B cell (primary cell): ENCODE results near the gene GBA3. TPM values are rescaled to one million over a fixed set of nuclear protein-coding genes. Genes with fewer than 3 reads are reported as not detected.

Experiments used
- ATAC-seq: fragments of 200-7000 bp; cut with Tn5 transposase; one replicate; pipeline ENCODE4 v1.10.0; 2021; ENCODE audit warnings: low read depth, mild to moderate bottlenecking, moderate number of reproducible peaks, moderate library complexity
- CTCF ChIA-PET: fragments of 350-600 bp; sonication (Branson Sonifier 250); formaldehyde crosslinking; loops from one replicate; lab custom pipeline; 2021; ENCODE audit warnings: antibody characterized with exemption, inconsistent platforms; lab: Charles Lee
- POLR2A ChIA-PET: fragments of 350-600 bp; sonication (Branson Sonifier 250); formaldehyde crosslinking; loops from one replicate; lab custom pipeline; 2021; ENCODE audit warnings: antibody characterized with exemption; lab: Charles Lee
- DNase-seq: peaks from one replicate; pipeline ENCODE4 v3.0.0; 2013
- H2AFZ ChIP-seq: 2 replicates; pipeline ENCODE4 v1.6.1; 2012; ENCODE audit warnings: mild to moderate bottlenecking, low read depth, low read length; ENCODE audit not compliant: insufficient read depth, poor library complexity, severe bottlenecking
- H3K27ac ChIP-seq, 2 donors: 1 replicate in 1 of 2; 2 replicates in 1 of 2; pipeline ENCODE4 v1.5.1; 2012 to 2013; ENCODE audit warnings: low read length in 2 of 2, mild to moderate bottlenecking in 2 of 2, moderate library complexity in 1 of 2
- H3K27me3 ChIP-seq, 4 experiments: fragments of 200-600 bp in 1 of 4; sonication (generic) in 1 of 4; replicated peaks in 1 of 4; 1 replicate in 2 of 4; 2 replicates in 2 of 4; pipeline versions ENCODE4 v1.6.1 to v1.7.0; 2013 to 2016; ENCODE audit warnings: low read length in 3 of 4, mild to moderate bottlenecking in 2 of 4, mixed read lengths in 1 of 4, moderate library complexity in 1 of 4; ENCODE audit not compliant: insufficient read depth in 4 of 4, control insufficient read depth in 3 of 4; ENCODE audit errors: control extremely low read depth in 1 of 4
- H3K36me3 ChIP-seq, 2 experiments: replicated peaks in 1 of 2; 1 replicate in 1 of 2; 2 replicates in 1 of 2; pipeline versions ENCODE4 v1.6.1 to v1.7.1; 2013; ENCODE audit warnings: low read length in 1 of 2; ENCODE audit not compliant: insufficient read depth in 2 of 2, control insufficient read depth in 1 of 2; ENCODE audit errors: control extremely low read depth in 1 of 2, extremely low read depth in 1 of 2
- H3K4me1 ChIP-seq, 2 donors: fragments of 200-600 bp in 1 of 2; sonication (generic) in 1 of 2; 1 replicate in 1 of 2; 2 replicates in 1 of 2; pipeline versions ENCODE4 v1.5.1 to v1.6.1; 2013 to 2017; ENCODE audit warnings: low read length in 2 of 2; ENCODE audit not compliant: control insufficient read depth in 2 of 2, insufficient read depth in 2 of 2
- H3K4me2 ChIP-seq: replicated peaks from 2 replicates; pipeline ENCODE3; 2012; ENCODE audit warnings: mild to moderate bottlenecking, low read depth, low read length; ENCODE audit not compliant: poor library complexity, severe bottlenecking
- H3K4me3 ChIP-seq, 5 experiments: fragments of 200-600 bp in 1 of 5; sonication (generic) in 1 of 5; 1 replicate in 3 of 5; 2 replicates in 2 of 5; pipeline versions ENCODE4 v1.5.1 to v1.7.0; 2011 to 2016; ENCODE audit warnings: low read length in 4 of 5, mild to moderate bottlenecking in 4 of 5, low read depth in 2 of 5, control low read depth in 1 of 5, moderate library complexity in 1 of 5; ENCODE audit not compliant: insufficient read depth in 1 of 5; ENCODE audit errors: control extremely low read depth in 1 of 5, extremely low read depth in 1 of 5
- H3K79me2 ChIP-seq: fragments of 200-600 bp; sonication (generic); one replicate; pipeline ENCODE4 v1.6.0; 2016; ENCODE audit warnings: low read length; ENCODE audit not compliant: control insufficient read depth, insufficient read depth
- H3K9ac ChIP-seq: fragments of 200-600 bp; sonication (generic); 2 replicates; pipeline ENCODE4 v1.6.1; 2017; ENCODE audit warnings: mild to moderate bottlenecking, low read length, moderate library complexity
- H3K9me3 ChIP-seq, 3 donors: one replicate each; pipeline versions ENCODE4 v1.6.1 to v1.7.1; 2013; ENCODE audit warnings: low read length in 2 of 3; ENCODE audit not compliant: control insufficient read depth in 2 of 3, insufficient read depth in 1 of 3; ENCODE audit errors: control extremely low read depth in 1 of 3
- H4K20me1 ChIP-seq: 2 replicates; pipeline ENCODE4 v1.6.0; 2012; ENCODE audit warnings: mild to moderate bottlenecking, low read length; ENCODE audit not compliant: insufficient read depth, control insufficient read depth, poor library complexity, severe bottlenecking
- H3K27ac Mint-ChIP-seq: one replicate; pipeline ENCODE4 v1.8.0; 2021; ENCODE audit warnings: mixed read lengths
- H3K27me3 Mint-ChIP-seq: one replicate; pipeline ENCODE4 v1.8.0; 2021; ENCODE audit warnings: mixed read lengths
- H3K4me1 Mint-ChIP-seq: one replicate; pipeline ENCODE4 v1.8.0; 2021; ENCODE audit warnings: mixed read lengths
- H3K4me3 Mint-ChIP-seq: one replicate; pipeline ENCODE4 v1.8.0; 2021; ENCODE audit warnings: mixed read lengths
- H3K9me3 Mint-ChIP-seq: one replicate; pipeline ENCODE4 v1.8.0; 2022; ENCODE audit warnings: mixed read lengths; ENCODE audit not compliant: insufficient read depth
- EZH2 ChIP-seq: IDR thresholded peaks from 2 replicates; pipeline ENCODE4 v1.6.1; 2012; ENCODE audit warnings: borderline replicate concordance, low read depth, mild to moderate bottlenecking, moderate library complexity, low read length; ENCODE audit not compliant: insufficient read depth, poor library complexity, severe bottlenecking
- WGBS: methylation state at CpG from one replicate; pipeline ENCODE4 v1.1.5; 2013; ENCODE audit warnings: missing lambda C conversion rate; ENCODE audit not compliant: insufficient coverage; 5-methylcytosine and 5-hydroxymethylcytosine counted together
- intact Hi-C: fragments of 100-400 bp; cut with micrococcal nuclease; formaldehyde crosslinking; loops from one replicate; pipeline ENCODE4 v1.10.0; 2022
- polyA plus RNA-seq: library from polyadenylated mRNA; depleted of rRNA; stranded (reverse); fragments of >200 nt; gene quantifications from 2 replicates; pipeline ENCODE4 v1.2.3, GENCODE V29; 2012
- total RNA-seq, 2 donors: library from RNA; stranded (reverse); fragments of 120-200 nt in 1 of 2; gene quantifications; 1 replicate in 1 of 2; 2 replicates in 1 of 2; pipeline versions ENCODE4 v1.2.3 to v1.2.4, GENCODE V29; 2013 to 2022
- TF ChIP-seq, protein P1 (sequence below): fragments of 200-600 bp; IDR thresholded peaks from one replicate; pipeline ENCODE4 v1.8.0; 2022; ENCODE audit warnings: antibody characterized with exemption, mild to moderate bottlenecking

The GBA3 gene
- total and polyA plus RNA-seq, 2 donors (not counting 1 experiment from before 2014, with no cell fraction given) = not detected

DNA sequence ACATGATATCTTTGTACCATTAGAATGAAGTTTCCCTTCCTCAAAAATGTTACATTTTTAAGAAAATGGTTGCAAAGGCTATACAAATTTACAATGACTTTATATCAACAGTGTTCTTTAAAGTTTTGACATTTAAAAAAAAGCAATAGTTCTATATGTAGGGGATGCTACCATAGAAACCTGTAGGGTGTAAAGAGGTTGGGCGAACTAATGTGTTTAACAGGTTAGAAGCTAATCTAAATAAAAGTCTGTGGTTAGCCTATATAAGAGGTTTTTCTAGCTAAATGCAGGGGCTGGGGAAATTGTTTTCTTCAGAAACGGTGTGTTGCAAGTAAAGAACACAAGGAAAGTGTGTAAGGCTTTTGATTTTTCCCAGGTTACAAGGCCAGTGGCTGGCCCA, 73.3 kb downstream of the GBA3 start:
- H3K27me3 ChIP-seq = no peaks in the 10 kb centered on the region
- 43% methylated on average over 2 of the region's 2 CpGs for WGBS
- no peaks in the 10 kb centered on the region for H3K36me3 ChIP-seq
- no peak overlapping the region for H2AFZ ChIP-seq
- no peaks in the 10 kb centered on the region for H4K20me1 ChIP-seq
- Mint-ChIP-seq H3K4me3 (no peak overlapping the region), H3K9me3 (no peaks in the 10 kb centered on the region), H3K4me1 (peaks cover 15% of the 10 kb centered on the region), H3K27me3 (no peaks in the 10 kb centered on the region), H3K27ac (no peak overlapping the region)
- ChIA-PET POLR2A (no interaction called here), CTCF (no interaction called here)
- no peak for ATAC-seq
- no peak overlapping the region for H3K27ac ChIP-seq
- H3K4me1 ChIP-seq = peaks cover 11 to 33% of the 10 kb centered on the region in 2 donors
- H3K4me3 ChIP-seq = no peak overlapping the region
- no peak for TF ChIP-seq EZH2
- TF ChIP-seq, protein P1, sequence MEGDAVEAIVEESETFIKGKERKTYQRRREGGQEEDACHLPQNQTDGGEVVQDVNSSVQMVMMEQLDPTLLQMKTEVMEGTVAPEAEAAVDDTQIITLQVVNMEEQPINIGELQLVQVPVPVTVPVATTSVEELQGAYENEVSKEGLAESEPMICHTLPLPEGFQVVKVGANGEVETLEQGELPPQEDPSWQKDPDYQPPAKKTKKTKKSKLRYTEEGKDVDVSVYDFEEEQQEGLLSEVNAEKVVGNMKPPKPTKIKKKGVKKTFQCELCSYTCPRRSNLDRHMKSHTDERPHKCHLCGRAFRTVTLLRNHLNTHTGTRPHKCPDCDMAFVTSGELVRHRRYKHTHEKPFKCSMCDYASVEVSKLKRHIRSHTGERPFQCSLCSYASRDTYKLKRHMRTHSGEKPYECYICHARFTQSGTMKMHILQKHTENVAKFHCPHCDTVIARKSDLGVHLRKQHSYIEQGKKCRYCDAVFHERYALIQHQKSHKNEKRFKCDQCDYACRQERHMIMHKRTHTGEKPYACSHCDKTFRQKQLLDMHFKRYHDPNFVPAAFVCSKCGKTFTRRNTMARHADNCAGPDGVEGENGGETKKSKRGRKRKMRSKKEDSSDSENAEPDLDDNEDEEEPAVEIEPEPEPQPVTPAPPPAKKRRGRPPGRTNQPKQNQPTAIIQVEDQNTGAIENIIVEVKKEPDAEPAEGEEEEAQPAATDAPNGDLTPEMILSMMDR = no peak
- H3K9ac ChIP-seq = no peak overlapping the region
- intact Hi-C loops = no loop called here
- H3K9me3 ChIP-seq = peaks cover 0 to 3% (median 2%) of the 10 kb centered on the region in 3 donors
- H3K79me2 ChIP-seq = no peaks in the 10 kb centered on the region
- H3K4me2 ChIP-seq = no peak overlapping the region
- DNase-seq = no peak

DNA sequence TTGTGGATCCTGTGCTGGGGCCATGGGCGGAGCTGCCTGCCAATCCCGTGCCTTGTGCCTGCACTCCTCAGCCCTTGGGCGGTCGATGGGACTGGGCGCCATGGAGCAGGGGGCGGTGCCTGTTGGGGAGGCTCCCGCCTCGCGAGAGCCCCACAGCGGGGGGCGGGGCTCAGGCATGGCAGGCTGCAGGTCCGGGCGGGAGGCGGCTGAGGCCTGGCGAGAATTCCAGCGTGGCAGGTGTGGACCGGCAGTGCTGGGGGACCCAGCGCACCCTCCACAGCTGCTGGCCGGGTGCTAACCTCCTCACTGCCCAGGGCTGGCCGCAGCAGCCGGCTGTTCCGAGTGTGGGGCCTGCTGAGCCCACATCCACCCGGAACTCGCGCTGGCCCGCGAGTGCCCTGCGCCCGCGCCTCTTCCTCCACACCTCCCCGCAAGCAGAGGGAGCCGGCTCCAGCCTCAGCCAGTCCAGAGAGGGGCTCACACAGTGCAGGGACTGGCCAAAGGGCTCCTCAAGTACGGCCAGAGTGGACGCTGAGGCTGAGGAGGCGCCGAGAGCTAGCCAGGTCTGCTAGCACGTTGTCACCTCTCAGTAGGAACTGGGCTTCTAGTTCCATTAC, 85.9 kb downstream of the GBA3 start:
- Histone ChIP-seq H3K9ac (no peak overlapping the region), H3K27ac (no peak overlapping the region), H3K36me3 (no peaks in the 10 kb centered on the region), H2AFZ (no peak overlapping the region), H3K79me2 (no peaks in the 10 kb centered on the region), H3K9me3 (peaks cover 0 to 8% (median 0%) of the 10 kb centered on the region in 3 donors), H3K27me3 (no peaks in the 10 kb centered on the region), H3K4me1 (no peaks in the 10 kb centered on the region), H4K20me1 (no peaks in the 10 kb centered on the region), H3K4me2 (no peak overlapping the region), H3K4me3 (no peak overlapping the region)
- intact Hi-C loops = no loop called here
- ATAC-seq (no peak), DNase-seq (no peak)
- H3K4me3 Mint-ChIP-seq = no peak overlapping the region
- no peaks in the 10 kb centered on the region for H3K4me1 Mint-ChIP-seq
- no peak overlapping the region for H3K27ac Mint-ChIP-seq
- ChIA-PET CTCF (no interaction called here), POLR2A (no interaction called here)
- WGBS = 97% methylated on average over 32 of the region's 37 CpGs
- peaks cover 8% of the 10 kb centered on the region for H3K9me3 Mint-ChIP-seq
- H3K27me3 Mint-ChIP-seq = no peaks in the 10 kb centered on the region
- TF ChIP-seq, protein P1 = no peak
